NCI-H1930 (cell line): ENCODE measurements around the gene FCN2.

Experiments used
- DNase-seq, 2 experiments: peaks; one replicate each; lab custom pipeline; 2025; lab: John Stamatoyannopoulos, UW

The FCN2 gene

GRCh38 chr9:134933076-134933659, 52.6 kb downstream of the FCN2 start:
- DNase-seq: no peak

- no peak for DNase-seq
Measured at GRCh38 chr9:134935056-134935640, 54.5 kb downstream of the FCN2 start.

GRCh38 chr9:134935701-134936345, 55.2 kb downstream of the FCN2 start:
- DNase-seq: peak in 1 of 2 experiments; percentile 5

- DNase-seq: no peak
Measured at GRCh38 chr9:134936346-134937163, 55.9 kb downstream of the FCN2 start.
